ENCODE measurements around the gene SPDYE5.

SPDYE5 gene

GRCh38 chr7:75537731-75538130 is 45.6 kb downstream of the SPDYE5 start:
- no peak for DNase-seq

GRCh38 chr7:75546237-75547015 is 54.3 kb downstream of the SPDYE5 start:
- no peak for DNase-seq

Data from SIG-M5 (cell line).